Chondrocyte (in vitro differentiated cells): ENCODE measurements around the gene RNF208. TPM values are rescaled to one million over a fixed set of nuclear protein-coding genes. Genes with fewer than 3 reads are reported as not detected.
A peak's percentile ranks its signal among the peaks of the same experiment; 100 is the strongest.

ENCODE experiments used
- DNase-seq: peaks from one replicate; pipeline ENCODE4 v3.0.0; 2021; ENCODE audit warnings: mixed read lengths, low spot score
- H3K27ac Mint-ChIP-seq: one replicate; pipeline ENCODE4 v1.8.0; 2021; ENCODE audit warnings: mild to moderate bottlenecking, moderate library complexity, mixed read lengths; ENCODE audit not compliant: unreplicated experiment
- H3K27me3 Mint-ChIP-seq: 2 replicates; pipeline ENCODE4 v1.8.0; 2021; ENCODE audit warnings: low read depth, mixed read lengths
- H3K36me3 Mint-ChIP-seq: 2 replicates; pipeline ENCODE4 v1.8.0; 2021; ENCODE audit warnings: low read depth, mixed read lengths
- H3K4me1 Mint-ChIP-seq: 2 replicates; pipeline ENCODE4 v1.8.0; 2021; ENCODE audit warnings: low read depth, mild to moderate bottlenecking, mixed read lengths
- H3K4me3 Mint-ChIP-seq: one replicate; pipeline ENCODE4 v1.8.0; 2021; ENCODE audit warnings: mild to moderate bottlenecking, moderate library complexity, mixed read lengths; ENCODE audit not compliant: unreplicated experiment
- H3K9me3 Mint-ChIP-seq: 2 replicates; pipeline ENCODE4 v1.8.0; 2021; ENCODE audit warnings: low read depth, mixed read lengths
- CTCF ChIP-seq: fragments of 200-600 bp; sonication (generic); IDR thresholded peaks from 2 replicates; pipeline ENCODE4 v1.5.0; 2021; ENCODE audit warnings: antibody characterized with exemption, mild to moderate bottlenecking, moderate library complexity
- total RNA-seq: library from RNA; stranded (reverse); gene quantifications from 3 replicates; pipeline ENCODE4 v1.2.1, GENCODE V29; 2021

Gene RNF208
- total RNA-seq, 1 donor from 2014 or later, result 3.3 TPM

DNA sequence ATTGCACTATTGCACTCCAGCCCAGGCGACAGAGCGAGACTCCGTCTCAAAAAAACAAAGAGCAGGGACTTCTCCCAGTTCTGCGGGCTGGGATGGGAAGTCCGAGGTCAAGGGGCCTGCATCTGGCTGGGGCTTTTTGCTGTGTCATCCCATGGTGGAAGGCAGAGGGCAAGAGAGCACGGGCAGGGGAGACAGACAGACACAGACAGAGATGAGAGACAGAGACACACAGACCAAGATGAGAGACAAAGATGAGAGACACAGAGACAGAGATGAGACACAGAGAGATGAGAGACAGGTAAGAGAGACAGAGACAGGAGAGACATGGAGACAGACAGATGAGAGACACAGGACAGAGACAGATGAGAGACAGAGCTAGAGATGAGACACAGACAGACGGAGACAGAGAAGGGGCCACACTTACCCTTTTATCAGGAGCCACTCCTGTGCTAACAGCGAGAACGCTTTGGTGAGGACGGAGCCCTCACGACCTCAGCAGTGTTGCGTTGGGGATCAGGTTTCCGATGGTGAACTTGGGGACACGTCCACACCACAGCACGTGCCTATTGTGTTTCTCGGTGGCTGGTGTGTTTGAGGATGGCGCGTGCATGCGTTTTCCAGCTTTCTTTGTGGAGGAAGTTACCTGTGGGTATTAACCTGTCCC lies 46.6 kb upstream of the RNF208 start:
- Mint-ChIP-seq H3K27ac (peak overlapping the region; percentile 71), H3K27me3 (no peaks in the 10 kb centered on the region), H3K9me3 (no peaks in the 10 kb centered on the region), H3K4me3 (no peak overlapping the region), H3K36me3 (peaks cover 16% of the 10 kb centered on the region), H3K4me1 (peaks cover 38% of the 10 kb centered on the region)
- DNase-seq, result no peak
- TF ChIP-seq CTCF, result no peak

- no peak for TF ChIP-seq CTCF
- Mint-ChIP-seq H3K9me3 (no peaks in the 10 kb centered on the region), H3K4me3 (no peak overlapping the region), H3K4me1 (peaks cover 38% of the 10 kb centered on the region), H3K27ac (peak overlapping the region; percentile 71), H3K27me3 (no peaks in the 10 kb centered on the region), H3K36me3 (peaks cover 12% of the 10 kb centered on the region)
- no peak for DNase-seq
Measured at GRCh38 chr9:137267933-137268355, 45.9 kb upstream of the RNF208 start.

DNA sequence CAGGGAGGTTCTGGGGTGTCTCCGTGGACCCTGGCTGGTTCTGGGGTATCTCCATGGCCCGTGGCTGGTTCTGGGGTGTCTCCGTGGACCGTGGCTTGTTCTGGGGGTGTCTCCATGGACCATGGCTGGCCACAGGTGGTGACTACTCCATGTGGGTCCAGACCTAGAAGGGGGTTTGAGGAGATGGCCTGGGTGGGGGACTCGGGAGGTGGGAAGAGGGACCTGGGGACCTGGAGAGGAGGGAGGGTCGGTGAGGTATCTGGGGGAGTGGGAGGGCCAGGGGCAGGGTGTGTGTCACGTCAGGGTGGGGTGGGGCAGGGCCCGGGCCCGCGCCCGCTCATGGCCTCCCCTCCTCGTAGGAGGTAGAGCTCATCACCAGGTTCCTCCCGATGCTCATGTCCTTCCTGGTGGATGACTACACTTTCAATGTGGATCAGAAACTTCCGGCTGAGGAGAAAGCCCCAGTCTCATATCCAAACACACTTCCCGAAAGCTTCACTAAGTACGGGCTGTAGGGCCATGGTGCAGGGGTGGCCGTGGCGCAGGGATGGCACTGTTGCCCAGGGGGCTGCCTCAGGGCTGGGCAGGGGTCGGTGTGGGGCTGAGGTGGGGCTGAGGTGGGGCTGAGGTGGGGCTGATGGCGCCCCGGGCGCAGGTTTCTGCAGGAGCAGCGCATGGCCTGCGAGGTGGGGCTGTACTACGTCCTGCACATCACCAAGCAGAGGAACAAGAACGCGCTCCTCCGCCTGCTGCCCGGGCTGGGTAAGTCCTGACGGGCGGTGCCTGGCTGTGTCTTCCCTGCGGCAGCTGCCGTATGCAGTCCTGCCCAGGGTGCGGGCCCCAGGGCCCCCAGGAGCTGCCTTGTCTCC lies 44.8 kb upstream of the RNF208 start:
- no peak overlapping the region for H3K4me3 Mint-ChIP-seq
- DNase-seq, result no peak
- H3K4me1 Mint-ChIP-seq, result peaks cover 38% of the 10 kb centered on the region
- H3K27me3 Mint-ChIP-seq, result no peaks in the 10 kb centered on the region
- H3K27ac Mint-ChIP-seq, result no peak overlapping the region
- no peak for TF ChIP-seq CTCF
- peaks cover 12% of the 10 kb centered on the region for H3K36me3 Mint-ChIP-seq
- no peaks in the 10 kb centered on the region for H3K9me3 Mint-ChIP-seq

- Mint-ChIP-seq H3K36me3 (peaks cover 13% of the 10 kb centered on the region), H3K27ac (no peak overlapping the region), H3K27me3 (no peaks in the 10 kb centered on the region), H3K9me3 (no peaks in the 10 kb centered on the region), H3K4me1 (peaks cover 37% of the 10 kb centered on the region), H3K4me3 (no peak overlapping the region)
- DNase-seq, result no peak
- TF ChIP-seq CTCF, result no peak
Measured at GRCh38 chr9:137266162-137266527, 44.1 kb upstream of the RNF208 start.

GRCh38 chr9:137265496-137266161 lies 43.6 kb upstream of the RNF208 start:
- H3K4me1 Mint-ChIP-seq, result peaks cover 33% of the 10 kb centered on the region
- H3K27ac Mint-ChIP-seq, result no peak overlapping the region
- DNase-seq, result no peak
- H3K27me3 Mint-ChIP-seq, result no peaks in the 10 kb centered on the region
- no peak for TF ChIP-seq CTCF
- H3K9me3 Mint-ChIP-seq, result no peaks in the 10 kb centered on the region
- no peak overlapping the region for H3K4me3 Mint-ChIP-seq
- peaks cover 13% of the 10 kb centered on the region for H3K36me3 Mint-ChIP-seq
